Esophagus muscularis mucosa (tissue), 4 donors: ENCODE measurements around the gene H6PD. TPM values are rescaled to one million over a fixed set of nuclear protein-coding genes. Genes with fewer than 3 reads are reported as not detected.

Experiments
- DNase-seq: peaks from one replicate; pipeline ENCODE4 v3.0.0-alpha.2; 2017; ENCODE audit errors: extremely low spot score
- H3K27ac ChIP-seq, 4 donors: fragments of 200-600 bp; sonication (generic); replicated peaks in 1 of 4; 1 replicate in 3 of 4; 2 replicates in 1 of 4; pipeline ENCODE4 v1.5.1; 2016 to 2019; ENCODE audit warnings: mild to moderate bottlenecking in 1 of 4
- H3K27me3 ChIP-seq, 4 donors: fragments of 200-600 bp; sonication (generic); one replicate each; pipeline versions ENCODE4 v1.5.1 to v1.6.0; 2016 to 2019
- H3K36me3 ChIP-seq, 4 donors: fragments of 200-600 bp; sonication (generic); one replicate each; pipeline ENCODE4 v1.5.1; 2016 to 2019
- H3K4me1 ChIP-seq, 4 donors: fragments of 200-600 bp; sonication (generic); one replicate each; pipeline ENCODE4 v1.5.1; 2016 to 2019
- H3K4me3 ChIP-seq, 4 donors: fragments of 200-600 bp; sonication (generic); 1 replicate in 2 of 4; 2 replicates in 2 of 4; pipeline ENCODE4 v1.5.1; 2016 to 2019; ENCODE audit warnings: mild to moderate bottlenecking in 4 of 4, moderate library complexity in 1 of 4
- H3K9me3 ChIP-seq, 4 donors: fragments of 200-600 bp; sonication (generic); 1 replicate in 3 of 4; 2 replicates in 1 of 4; pipeline ENCODE4 v1.5.1; 2016 to 2019
- CTCF ChIP-seq, 3 experiments: fragments of 200-600 bp in 2 of 3; fragments of 450-650 bp in 1 of 3; sonication (generic) in 2 of 3; IDR thresholded peaks; one replicate each; pipeline ENCODE4 v1.5.1; 2017 to 2019; ENCODE audit warnings: antibody characterized with exemption in 3 of 3, mild to moderate bottlenecking in 2 of 3, moderate library complexity in 1 of 3
- EP300 ChIP-seq: sonication (generic); formaldehyde crosslinking; IDR thresholded peaks from one replicate; pipeline ENCODE4 v1.6.1; 2017; ENCODE audit warnings: antibody characterized with exemption
- POLR2A ChIP-seq: fragments of 450-650 bp; IDR thresholded peaks from one replicate; pipeline ENCODE4 v1.6.1; 2017; ENCODE audit warnings: antibody characterized with exemption, moderate library complexity, mild to moderate bottlenecking, low read depth
- POLR2AphosphoS5 ChIP-seq, 2 donors: sonication (generic); formaldehyde crosslinking; IDR thresholded peaks; one replicate each; pipeline ENCODE4 v1.6.1; 2017; ENCODE audit warnings: antibody characterized with exemption in 2 of 2
- WGBS: methylation state at CpG from one replicate; pipeline ENCODE4 v1.1.5; 2018; 5-methylcytosine and 5-hydroxymethylcytosine counted together
- intact Hi-C: fragments of 100-400 bp; cut with DNase I; formaldehyde crosslinking; loops from one replicate; pipeline ENCODE4 v1.15.1; 2023
- total RNA-seq, 4 donors: library from RNA; depleted of rRNA; stranded (reverse); fragments of >200 nt; gene quantifications; one replicate each; pipeline versions ENCODE4 v1.1.0 to v1.2.1, GENCODE V29; 2016

H6PD gene
- total RNA-seq, 4 donors from 2014 or later, result 31.1 to 54.4 (median 38.4) TPM

DNA sequence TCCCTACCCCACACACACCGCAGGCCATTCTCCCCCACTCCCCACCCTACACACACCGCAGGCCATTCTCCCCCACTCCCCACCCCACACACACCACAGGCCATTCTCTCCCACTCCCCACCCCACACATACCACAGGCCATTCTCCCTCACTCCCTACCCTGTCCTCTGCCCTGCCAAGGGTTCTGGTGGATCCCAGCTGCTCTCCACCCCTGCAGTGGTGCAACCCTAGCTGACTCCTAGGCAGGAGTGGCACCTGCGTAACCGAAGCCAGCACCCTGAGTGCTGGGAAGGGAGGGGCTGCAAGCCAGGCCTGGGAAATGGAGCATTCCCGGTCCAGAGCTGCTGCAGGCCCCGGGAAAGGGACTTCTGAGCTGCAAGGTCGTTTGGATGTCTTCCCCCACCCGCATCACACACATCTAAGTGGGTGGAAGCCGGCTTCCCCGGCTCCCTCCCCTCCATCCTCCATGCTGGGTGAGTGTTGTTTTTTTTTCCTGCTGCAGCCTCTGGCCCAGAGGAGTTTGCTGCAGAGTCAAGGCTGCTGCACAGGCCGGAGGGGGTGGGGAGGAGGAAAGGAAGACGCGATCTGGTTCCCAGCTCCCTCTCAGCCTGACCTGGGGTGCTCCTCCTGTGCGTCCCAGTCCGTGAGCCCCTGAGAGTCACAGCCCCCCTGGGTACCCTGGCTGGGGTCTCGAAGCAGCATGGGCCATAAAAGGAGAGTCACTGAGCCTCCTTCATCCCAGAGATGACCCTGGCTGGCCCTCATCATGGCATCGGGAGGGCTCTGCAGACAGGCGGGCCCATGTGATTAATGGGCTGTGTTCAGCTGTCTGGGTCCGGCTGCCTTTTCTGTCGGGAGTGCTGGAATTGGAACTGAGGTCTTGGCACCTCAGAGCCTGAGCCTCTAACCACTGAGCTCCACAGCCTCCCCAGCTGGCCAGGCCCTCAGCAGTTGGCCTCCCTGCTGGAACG is 16.1 kb downstream of the H6PD start:
- intact Hi-C loops, result loop anchor here (5.0 kb wide), 1 partner anchor 68 kb away; no protein-coding TSS in a partner anchor
- Histone ChIP-seq H3K27ac (peak overlapping the region; percentile 65 to 75 (median 70)), H3K4me1 (peaks cover 41 to 81% (median 60%) of the 10 kb centered on the region in 4 donors), H3K4me3 (peak overlapping the region in 2 of 4 donors; percentile 6 to 20), H3K27me3 (no peaks in the 10 kb centered on the region), H3K36me3 (peaks cover 0 to 55% (median 33%) of the 10 kb centered on the region in 4 donors), H3K9me3 (no peaks in the 10 kb centered on the region)
- 71% methylated on average over 2 of the region's 21 CpGs for WGBS
- TF ChIP-seq POLR2AphosphoS5 (IDR thresholded peaks at IDR 0.05), result no peak
- no peak for TF ChIP-seq CTCF (IDR thresholded peaks at IDR 0.05)
- TF ChIP-seq EP300, result no peak
- TF ChIP-seq POLR2A, result no peak
- DNase-seq, result no peak

- no peaks in the 10 kb centered on the region for H3K27me3 ChIP-seq
- H3K9me3 ChIP-seq, result no peaks in the 10 kb centered on the region
- no peak for DNase-seq
- TF ChIP-seq POLR2AphosphoS5 (IDR thresholded peaks at IDR 0.05) (peak in 1 of 2 donors; percentile 40), CTCF (IDR thresholded peaks at IDR 0.05) (no peak)
- 21% methylated on average over 6 of the region's 6 CpGs for WGBS
- H3K27ac ChIP-seq, result peak overlapping the region; percentile 65 to 75 (median 70)
- H3K4me1 ChIP-seq, result peaks cover 41 to 81% (median 66%) of the 10 kb centered on the region in 4 donors
- peaks cover 0 to 55% (median 33%) of the 10 kb centered on the region in 4 donors for H3K36me3 ChIP-seq
- intact Hi-C loops, result loop anchor here (5.0 kb wide), 1 partner anchor 69 kb away; no protein-coding TSS in a partner anchor
- H3K4me3 ChIP-seq, result peak overlapping the region in 1 of 4 donors; percentile 6
Observed at GRCh38 chr1:9251501-9251900, 16.9 kb downstream of the H6PD start.

GRCh38 chr1:9253004-9253403 is 18.4 kb downstream of the H6PD start:
- peak overlapping the region in 3 of 4 donors; percentile 29 to 75 (median 71) for H3K27ac ChIP-seq
- no peak overlapping the region for H3K4me3 ChIP-seq
- WGBS, result 84% methylated on average over 8 of the region's 8 CpGs
- intact Hi-C loops, result loop anchor here (5.0 kb wide), 1 partner anchor 71 kb away; no protein-coding TSS in a partner anchor
- H3K36me3 ChIP-seq, result peaks cover 0 to 44% (median 20%) of the 10 kb centered on the region in 4 donors
- peaks cover 41 to 80% (median 67%) of the 10 kb centered on the region in 4 donors for H3K4me1 ChIP-seq
- H3K27me3 ChIP-seq, result no peaks in the 10 kb centered on the region
- DNase-seq, result no peak
- no peaks in the 10 kb centered on the region for H3K9me3 ChIP-seq
- TF ChIP-seq POLR2A, result no peak
- TF ChIP-seq EP300, result no peak
- no peak for TF ChIP-seq CTCF (IDR thresholded peaks at IDR 0.05)
- no peak for TF ChIP-seq POLR2AphosphoS5 (IDR thresholded peaks at IDR 0.05)

- Histone ChIP-seq H3K4me1 (peaks cover 36 to 74% (median 62%) of the 10 kb centered on the region in 4 donors), H3K4me3 (no peak overlapping the region), H3K27ac (peak overlapping the region in 3 of 4 donors; percentile 29 to 75 (median 71)), H3K36me3 (peaks cover 0 to 38% (median 18%) of the 10 kb centered on the region in 4 donors), H3K27me3 (no peaks in the 10 kb centered on the region), H3K9me3 (no peaks in the 10 kb centered on the region)
- intact Hi-C loops, result loop anchor here (5.0 kb wide), 1 partner anchor 71 kb away; no protein-coding TSS in a partner anchor
- TF ChIP-seq POLR2A (no peak), CTCF (IDR thresholded peaks at IDR 0.05) (no peak), POLR2AphosphoS5 (IDR thresholded peaks at IDR 0.05) (no peak), EP300 (no peak)
- WGBS, result 78% methylated on average over 10 of the region's 10 CpGs
- DNase-seq, result no peak
Observed at GRCh38 chr1:9253453-9254105, 19.0 kb downstream of the H6PD start.
